Smooth muscle cell (in vitro differentiated cells): ENCODE results near the gene ZSCAN2. TPM values are rescaled to one million over a fixed set of nuclear protein-coding genes. Genes with fewer than 3 reads are reported as not detected.

Source experiments
- DNase-seq: peaks from one replicate; lab custom pipeline; 2025; ENCODE audit not compliant: unreplicated experiment; lab: John Stamatoyannopoulos, UW
- H2AFZ ChIP-seq: fragments of 200-600 bp; sonication (generic); 2 replicates; pipeline ENCODE4 v1.6.0; 2016; ENCODE audit warnings: antibody characterized with exemption, low read depth, mild to moderate bottlenecking
- H3F3A ChIP-seq: fragments of 200-600 bp; sonication (generic); 2 replicates; pipeline ENCODE4 v1.6.0; 2017; ENCODE audit warnings: antibody characterized with exemption, low read depth
- H3K27ac ChIP-seq: fragments of 200-600 bp; sonication (generic); 2 replicates; pipeline ENCODE4 v1.5.1; 2016; ENCODE audit warnings: low read depth, mild to moderate bottlenecking
- H3K27me3 ChIP-seq: fragments of 200-600 bp; sonication (generic); 2 replicates; pipeline ENCODE4 v1.6.1; 2016; ENCODE audit warnings: low read depth, mild to moderate bottlenecking
- H3K36me3 ChIP-seq: fragments of 200-600 bp; sonication (generic); 2 replicates; pipeline ENCODE4 v1.5.1; 2016; ENCODE audit warnings: low read depth
- H3K4me1 ChIP-seq: fragments of 200-600 bp; sonication (generic); 2 replicates; pipeline ENCODE4 v1.5.1; 2016; ENCODE audit warnings: low read depth
- H3K4me2 ChIP-seq: fragments of 200-600 bp; sonication (generic); 2 replicates; pipeline ENCODE4 v1.6.0; 2016; ENCODE audit warnings: mild to moderate bottlenecking
- H3K4me3 ChIP-seq: fragments of 200-600 bp; sonication (generic); 2 replicates; pipeline ENCODE4 v1.5.1; 2016; ENCODE audit warnings: mild to moderate bottlenecking
- H3K79me2 ChIP-seq: fragments of 200-600 bp; sonication (generic); 2 replicates; pipeline ENCODE4 v1.6.0; 2016; ENCODE audit warnings: low read depth, mild to moderate bottlenecking
- H3K9ac ChIP-seq: fragments of 200-600 bp; sonication (generic); 2 replicates; pipeline ENCODE4 v1.6.0; 2016; ENCODE audit warnings: low read depth
- H3K9me3 ChIP-seq: fragments of 200-600 bp; sonication (generic); replicated peaks from 2 replicates; pipeline ENCODE4 v1.5.1; 2016; ENCODE audit warnings: low read depth
- H4K20me1 ChIP-seq: fragments of 200-600 bp; sonication (generic); 2 replicates; pipeline ENCODE4 v1.6.0; 2016; ENCODE audit warnings: low read depth
- CTCF ChIP-seq: fragments of 200-600 bp; sonication (generic); IDR thresholded peaks from 2 replicates; pipeline ENCODE4 v1.5.1; 2017; ENCODE audit warnings: borderline replicate concordance, mild to moderate bottlenecking, antibody characterized with exemption; ENCODE audit not compliant: insufficient read depth, poor library complexity, severe bottlenecking
- WGBS: methylation state at CpG from one replicate; pipeline ENCODE4 v1.1.7; 2016; ENCODE audit warnings: low lambda C conversion rate; 5-methylcytosine and 5-hydroxymethylcytosine counted together
- polyA plus RNA-seq: library from polyadenylated mRNA; unstranded; fragments of >200 nt; fragmentation: Nextera tagmentation; extraction: Ambion mirVana; gene quantifications from 2 replicates; pipeline ENCODE4 v1.2.1, GENCODE V29; 2016
- total RNA-seq: library from RNA; depleted of rRNA; stranded (reverse); fragments of >200 nt; gene quantifications from 2 replicates; pipeline ENCODE4 v1.2.3, GENCODE V29; 2014

ZSCAN2 gene
- total and polyA plus RNA-seq, 2 experiments from 2014 or later: 6.9 to 15.4 TPM

- Histone ChIP-seq H3K27me3 (no peaks in the 10 kb centered on the region), H3K4me1 (no peaks in the 10 kb centered on the region), H3K4me2 (no peak overlapping the region), H3F3A (peaks cover 8% of the 10 kb centered on the region), H2AFZ (no peak overlapping the region), H3K79me2 (no peaks in the 10 kb centered on the region), H3K4me3 (no peak overlapping the region), H3K9ac (no peak overlapping the region), H3K36me3 (no peaks in the 10 kb centered on the region), H3K9me3 (no peaks in the 10 kb centered on the region), H4K20me1 (peaks cover 3% of the 10 kb centered on the region), H3K27ac (no peak overlapping the region)
- 85% methylated on average over 4 of the region's 4 CpGs for WGBS
- TF ChIP-seq CTCF: no peak
- no peak for DNase-seq
Measured at GRCh38 chr15:84659904-84660781, 59.3 kb downstream of the ZSCAN2 start.

GRCh38 chr15:84661001-84661400 lies 60.2 kb downstream of the ZSCAN2 start:
- H3K27me3 ChIP-seq: no peaks in the 10 kb centered on the region
- H3K9ac ChIP-seq: no peak overlapping the region
- 95% methylated on average over 10 of the region's 10 CpGs for WGBS
- H3F3A ChIP-seq: peaks cover 8% of the 10 kb centered on the region
- H3K4me1 ChIP-seq: no peaks in the 10 kb centered on the region
- no peak overlapping the region for H2AFZ ChIP-seq
- H3K4me3 ChIP-seq: no peak overlapping the region
- no peak for DNase-seq
- no peak for TF ChIP-seq CTCF
- H3K36me3 ChIP-seq: no peaks in the 10 kb centered on the region
- H3K27ac ChIP-seq: no peak overlapping the region
- no peaks in the 10 kb centered on the region for H3K79me2 ChIP-seq
- H3K4me2 ChIP-seq: no peak overlapping the region
- no peaks in the 10 kb centered on the region for H3K9me3 ChIP-seq
- H4K20me1 ChIP-seq: peaks cover 3% of the 10 kb centered on the region

- peaks cover 11% of the 10 kb centered on the region for H4K20me1 ChIP-seq
- no peak for DNase-seq
- H2AFZ ChIP-seq: no peak overlapping the region
- no peaks in the 10 kb centered on the region for H3K27me3 ChIP-seq
- no peaks in the 10 kb centered on the region for H3K9me3 ChIP-seq
- WGBS: 85% methylated on average over 2 of the region's 2 CpGs
- H3K4me1 ChIP-seq: no peaks in the 10 kb centered on the region
- peaks cover 7% of the 10 kb centered on the region for H3K36me3 ChIP-seq
- no peak overlapping the region for H3K4me3 ChIP-seq
- H3K9ac ChIP-seq: no peak overlapping the region
- TF ChIP-seq CTCF: no peak
- peaks cover 4% of the 10 kb centered on the region for H3F3A ChIP-seq
- H3K4me2 ChIP-seq: no peak overlapping the region
- no peak overlapping the region for H3K27ac ChIP-seq
- no peaks in the 10 kb centered on the region for H3K79me2 ChIP-seq
Measured at GRCh38 chr15:84666373-84666772, 65.6 kb downstream of the ZSCAN2 start.
